ENCODE results near the gene SRL. TPM values are rescaled to one million over a fixed set of nuclear protein-coding genes. Genes with fewer than 3 reads are reported as not detected.

Gene SRL
- total RNA-seq, 1 experiment from 2014 or later = not detected

GRCh38 chr16:4198816-4199215 lies 43.1 kb downstream of the SRL start:
- ATAC-seq (no peak), DNase-seq (ENCODE audit: low read depth, low spot score) (no peak)
- Histone ChIP-seq H3K9me3 (ENCODE audit: control insufficient read depth, insufficient read depth, low read depth, low read length) (no peaks in the 10 kb centered on the region), H3K27ac (ENCODE audit: low read length) (no peak overlapping the region), H3K4me1 (ENCODE audit: control insufficient read depth, insufficient read depth, low read length) (peaks cover 5% of the 10 kb centered on the region; the same call in 1 of the 2 replicates), H3K36me3 (ENCODE audit: control insufficient read depth, insufficient read depth, low read length) (no peaks in the 10 kb centered on the region), H3K27me3 (ENCODE audit: control insufficient read depth, insufficient read depth, low read length) (no peaks in the 10 kb centered on the region), H3K4me3 (ENCODE audit: low read depth in 2 of 2, low read length in 2 of 2) (no peak overlapping the region)
- BruUV-seq (replicated peaks) = no TSS peak
- ChIA-PET POLR2A (interaction anchor here (0.6 to 0.7 kb wide), 2 partner anchors 20 to 336 kb away, joined by 7 to 10 read pairs; no protein-coding TSS in a partner anchor), CTCF (interaction anchor here (0.6 to 0.8 kb wide), 2 partner anchors 39 to 86 kb away, joined by 7 to 9 read pairs; no protein-coding TSS in a partner anchor)
- no peak for TF ChIP-seq CTCF (IDR thresholded peaks at IDR 0.05)
- no peak for TF ChIP-seq TCF7L2 (IDR thresholded peaks at IDR 0.05; ENCODE audit: low read depth, low read length)
- in situ Hi-C loops (cut with HindIII; ENCODE audit: low pct_unique_long_range_greater_than_20kb, low sequenced_read_pairs) (no loop called here), intact Hi-C loops (cut with micrococcal nuclease; ENCODE audit: unreplicated experiment) (no loop called here)

GRCh38 chr16:4194661-4195060 lies 47.2 kb downstream of the SRL start:
- TF ChIP-seq POLR2AphosphoS5 (IDR thresholded peaks at IDR 0.05; ENCODE audit: low read depth, low read length) (no peak), TCF7L2 (IDR thresholded peaks at IDR 0.05; ENCODE audit: low read depth, low read length) (no peak), SIN3A (IDR thresholded peaks at IDR 0.05; ENCODE audit: borderline replicate concordance, insufficient read depth, low read depth, low read length) (no peak), REST (IDR thresholded peaks at IDR 0.05; ENCODE audit: insufficient read depth in 1 of 2, low read depth in 2 of 2, low read length in 1 of 2) (no peak), CTCF (IDR thresholded peaks at IDR 0.05) (no peak)
- POLR2A ChIA-PET = no interaction called here
- no TSS peak for BruUV-seq (replicated peaks)
- ATAC-seq (no peak), DNase-seq (ENCODE audit: low read depth, low spot score) (no peak)
- H3K9me3 ChIP-seq (ENCODE audit: control insufficient read depth, insufficient read depth, low read depth, low read length) = no peaks in the 10 kb centered on the region
- H3K27ac ChIP-seq (ENCODE audit: low read length) = no peak overlapping the region
- CTCF ChIA-PET = no interaction called here
- intact Hi-C loops (cut with micrococcal nuclease; ENCODE audit: unreplicated experiment) = no loop called here
- in situ Hi-C loops (cut with HindIII; ENCODE audit: low pct_unique_long_range_greater_than_20kb, low sequenced_read_pairs) = no loop called here
- H3K27me3 ChIP-seq (ENCODE audit: control insufficient read depth, insufficient read depth, low read length) = no peaks in the 10 kb centered on the region
- no peaks in the 10 kb centered on the region for H3K4me1 ChIP-seq (ENCODE audit: control insufficient read depth, insufficient read depth, low read length)
- no peak overlapping the region for H3K4me3 ChIP-seq (ENCODE audit: low read depth in 2 of 2, low read length in 2 of 2)
- H3K36me3 ChIP-seq (ENCODE audit: control insufficient read depth, insufficient read depth, low read length) = no peaks in the 10 kb centered on the region
